ENCODE measurements around the gene ZSWIM8.

ZSWIM8 gene

DNA sequence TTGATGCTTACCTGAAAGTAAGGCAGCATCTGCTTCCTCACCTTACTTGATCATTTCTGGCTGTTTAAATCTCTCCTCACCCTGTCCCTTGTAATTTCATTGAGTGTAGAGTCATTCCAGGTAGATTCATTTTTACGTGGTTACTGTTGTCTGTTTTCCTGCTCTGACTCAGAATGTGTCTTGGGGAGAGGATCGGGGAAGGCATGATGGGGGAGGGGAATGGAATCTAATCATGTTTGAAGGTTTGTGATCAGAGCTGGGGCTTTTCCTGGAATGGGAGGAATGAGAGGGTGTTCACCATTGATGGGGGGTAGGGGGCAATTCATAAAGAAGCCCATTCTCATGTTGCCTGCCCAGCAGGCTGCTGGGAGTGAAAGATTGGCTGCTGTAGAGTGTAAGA is 22.5 kb upstream of the ZSWIM8 start:
- Histone ChIP-seq H3K4me1 (ENCODE audit: control extremely low read depth in 1 of 4, control insufficient read depth in 4 of 4, insufficient read depth in 4 of 4, low read length in 3 of 4) (no peaks in the 10 kb centered on the region), H3K4me3 (ENCODE audit: control insufficient read depth in 1 of 7, extremely low read depth in 1 of 7, insufficient read depth in 4 of 7, low read depth in 2 of 7, low read length in 6 of 7) (no peak overlapping the region), H3K9me3 (ENCODE audit: control extremely low read depth in 1 of 5, control insufficient read depth in 4 of 5, insufficient read depth in 2 of 5, low read depth in 1 of 5, low read length in 4 of 5) (no peaks in the 10 kb centered on the region), H3K27me3 (replicated peaks in 2 of 5; ENCODE audit: control insufficient read depth in 4 of 5, insufficient read depth in 5 of 5, low read length in 4 of 5) (no peaks in the 10 kb centered on the region), H3K36me3 (ENCODE audit: control insufficient read depth in 4 of 4, insufficient read depth in 4 of 4, low read length in 3 of 4) (peaks cover 32 to 85% (median 75%) of the 10 kb centered on the region in 4 experiments), H3K27ac (ENCODE audit: insufficient read depth in 1 of 2, low read depth in 1 of 2, low read length in 2 of 2, poor library complexity in 1 of 2, severe bottlenecking in 2 of 2) (no peak overlapping the region)
- CTCF ChIA-PET, result interaction anchor here (0.7 to 1.2 kb wide), 2 partner anchors 100 to 109 kb away, joined by 3 to 5 read pairs; no protein-coding TSS in a partner anchor
- DNase-seq, result no peak
- POLR2A ChIA-PET, result no interaction called here
- 100% methylated on average over 1 of the region's 2 CpGs for WGBS (ENCODE audit: insufficient coverage)

DNA sequence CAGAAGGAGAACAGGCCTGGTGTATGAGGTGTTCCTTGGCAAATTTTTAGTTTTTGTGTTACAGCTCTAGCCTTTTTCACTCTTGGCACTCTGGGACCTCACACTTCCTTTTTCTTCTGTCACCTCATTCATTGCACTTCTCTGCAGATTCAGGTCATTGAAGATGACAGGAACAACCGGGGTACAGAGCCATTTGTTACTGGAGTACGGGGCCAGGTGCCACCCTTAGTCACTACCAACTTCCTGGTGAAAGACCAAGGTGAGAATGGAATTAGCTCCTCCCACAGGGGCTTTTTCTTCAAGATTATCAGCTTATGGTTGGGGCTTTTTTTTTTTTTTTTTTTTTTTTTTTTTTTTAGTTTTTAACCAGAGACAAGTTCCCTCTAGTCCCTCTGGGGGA is 22.1 kb upstream of the ZSWIM8 start:
- CTCF ChIA-PET, result interaction anchor here (0.7 to 1.2 kb wide), 2 partner anchors 99 to 109 kb away, joined by 3 to 5 read pairs; no protein-coding TSS in a partner anchor
- DNase-seq, result peak in 1 of 3 donors; percentile 19
- Histone ChIP-seq H3K4me1 (ENCODE audit: control extremely low read depth in 1 of 4, control insufficient read depth in 4 of 4, insufficient read depth in 4 of 4, low read length in 3 of 4) (no peaks in the 10 kb centered on the region), H3K27me3 (replicated peaks in 2 of 5; ENCODE audit: control insufficient read depth in 4 of 5, insufficient read depth in 5 of 5, low read length in 4 of 5) (no peaks in the 10 kb centered on the region), H3K27ac (ENCODE audit: insufficient read depth in 1 of 2, low read depth in 1 of 2, low read length in 2 of 2, poor library complexity in 1 of 2, severe bottlenecking in 2 of 2) (no peak overlapping the region), H3K4me3 (ENCODE audit: control insufficient read depth in 1 of 7, extremely low read depth in 1 of 7, insufficient read depth in 4 of 7, low read depth in 2 of 7, low read length in 6 of 7) (no peak overlapping the region), H3K36me3 (ENCODE audit: control insufficient read depth in 4 of 4, insufficient read depth in 4 of 4, low read length in 3 of 4) (peaks cover 34 to 89% (median 77%) of the 10 kb centered on the region in 4 experiments), H3K9me3 (ENCODE audit: control extremely low read depth in 1 of 5, control insufficient read depth in 4 of 5, insufficient read depth in 2 of 5, low read depth in 1 of 5, low read length in 4 of 5) (no peaks in the 10 kb centered on the region)
- 100% methylated on average over 2 of the region's 2 CpGs for WGBS (ENCODE audit: insufficient coverage)
- POLR2A ChIA-PET, result no interaction called here

DNA sequence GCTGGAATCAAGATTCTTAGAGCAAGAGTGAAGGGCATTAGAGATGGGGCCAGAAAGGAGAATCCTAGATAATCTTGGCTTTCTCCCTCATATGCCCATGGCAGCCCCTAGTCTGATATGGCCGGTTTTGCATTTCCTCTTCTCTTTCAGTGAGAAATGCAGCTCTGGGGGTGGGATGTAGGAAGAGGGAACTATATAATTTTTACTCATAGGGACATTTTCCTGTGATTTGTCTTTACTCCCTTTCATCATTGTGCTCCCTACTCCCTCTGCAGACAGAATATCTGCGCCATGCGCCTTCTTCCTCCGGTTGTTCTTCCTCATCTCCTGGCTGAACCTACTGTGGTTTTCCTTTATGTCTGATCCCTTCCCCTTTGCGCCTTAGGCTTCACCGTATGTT is 20.3 kb upstream of the ZSWIM8 start:
- ChIA-PET CTCF (interaction anchor here (1.2 kb wide), 1 partner anchor 18 kb away, joined by 3 read pairs; no protein-coding TSS in a partner anchor), POLR2A (no interaction called here)
- Histone ChIP-seq H3K9me3 (ENCODE audit: control extremely low read depth in 1 of 5, control insufficient read depth in 4 of 5, insufficient read depth in 2 of 5, low read depth in 1 of 5, low read length in 4 of 5) (no peaks in the 10 kb centered on the region), H3K27ac (ENCODE audit: insufficient read depth in 1 of 2, low read depth in 1 of 2, low read length in 2 of 2, poor library complexity in 1 of 2, severe bottlenecking in 2 of 2) (no peak overlapping the region), H3K4me1 (ENCODE audit: control extremely low read depth in 1 of 4, control insufficient read depth in 4 of 4, insufficient read depth in 4 of 4, low read length in 3 of 4) (no peaks in the 10 kb centered on the region), H3K4me3 (ENCODE audit: control insufficient read depth in 1 of 7, extremely low read depth in 1 of 7, insufficient read depth in 4 of 7, low read depth in 2 of 7, low read length in 6 of 7) (no peak overlapping the region), H3K36me3 (ENCODE audit: control insufficient read depth in 4 of 4, insufficient read depth in 4 of 4, low read length in 3 of 4) (peaks cover 44 to 92% (median 79%) of the 10 kb centered on the region in 4 experiments), H3K27me3 (replicated peaks in 2 of 5; ENCODE audit: control insufficient read depth in 4 of 5, insufficient read depth in 5 of 5, low read length in 4 of 5) (no peaks in the 10 kb centered on the region)
- DNase-seq, result no peak
- WGBS (ENCODE audit: insufficient coverage), result 94% methylated on average over 5 of the region's 6 CpGs

DNA sequence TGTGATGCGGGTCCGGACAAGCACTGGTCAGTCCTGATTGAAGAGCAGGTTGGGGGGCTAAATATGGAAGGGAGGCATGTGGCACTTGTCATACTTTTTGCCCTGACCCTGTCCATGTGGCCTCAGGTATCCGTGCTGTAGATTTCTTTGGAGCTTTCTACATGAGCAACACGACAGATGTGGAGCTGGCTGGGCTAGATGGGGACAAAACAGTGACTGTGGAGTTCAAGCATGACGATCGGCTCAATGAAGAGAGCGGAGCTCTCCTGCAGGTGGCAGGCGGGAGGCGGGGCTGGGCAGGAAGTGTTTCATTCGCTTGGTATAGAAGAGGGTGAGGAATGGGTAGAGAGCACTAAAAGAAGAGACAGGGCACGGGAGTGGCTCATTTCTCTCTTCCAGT is 16.5 kb upstream of the ZSWIM8 start:
- peaks cover 38 to 76% (median 57%) of the 10 kb centered on the region in 4 experiments for H3K36me3 ChIP-seq (ENCODE audit: control insufficient read depth in 4 of 4, insufficient read depth in 4 of 4, low read length in 3 of 4)
- no peaks in the 10 kb centered on the region for H3K9me3 ChIP-seq (ENCODE audit: control extremely low read depth in 1 of 5, control insufficient read depth in 4 of 5, insufficient read depth in 2 of 5, low read depth in 1 of 5, low read length in 4 of 5)
- peaks cover 7 to 21% (median 16%) of the 10 kb centered on the region in 4 experiments for H3K4me1 ChIP-seq (ENCODE audit: control extremely low read depth in 1 of 4, control insufficient read depth in 4 of 4, insufficient read depth in 4 of 4, low read length in 3 of 4)
- H3K27me3 ChIP-seq (replicated peaks in 2 of 5; ENCODE audit: control insufficient read depth in 4 of 5, insufficient read depth in 5 of 5, low read length in 4 of 5), result no peaks in the 10 kb centered on the region
- POLR2A ChIA-PET, result no interaction called here
- DNase-seq, result peak in 1 of 3 donors; percentile 16
- no peak overlapping the region for H3K4me3 ChIP-seq (ENCODE audit: control insufficient read depth in 1 of 7, extremely low read depth in 1 of 7, insufficient read depth in 4 of 7, low read depth in 2 of 7, low read length in 6 of 7)
- WGBS (ENCODE audit: insufficient coverage), result 95% methylated on average over 10 of the region's 11 CpGs
- no peak overlapping the region for H3K27ac ChIP-seq (ENCODE audit: insufficient read depth in 1 of 2, low read depth in 1 of 2, low read length in 2 of 2, poor library complexity in 1 of 2, severe bottlenecking in 2 of 2)
- CTCF ChIA-PET, result interaction anchor here (1.4 to 1.7 kb wide), 3 partner anchors 10 to 22 kb away, joined by 3 to 6 read pairs (median 3); no protein-coding TSS in a partner anchor

DNA sequence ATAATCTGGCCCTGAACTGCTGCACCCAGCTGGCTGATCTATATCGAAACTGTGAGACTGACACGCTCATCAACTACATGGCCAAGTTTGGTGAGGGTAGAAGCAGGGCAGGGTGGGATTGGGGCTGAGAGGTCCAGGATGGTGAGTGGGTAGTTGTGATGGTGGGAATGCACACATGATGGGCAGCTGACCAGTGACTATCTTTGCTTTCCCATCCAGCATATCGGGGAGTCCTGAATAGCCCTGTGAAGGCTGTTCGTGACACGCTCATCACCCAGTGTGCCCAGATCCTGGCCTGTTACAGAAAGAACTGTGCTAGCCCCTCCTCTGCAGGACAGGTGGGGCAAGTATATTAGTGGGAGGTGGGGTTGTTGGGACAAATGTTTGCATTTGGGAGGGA is 16.0 kb upstream of the ZSWIM8 start:
- H3K4me1 ChIP-seq (ENCODE audit: control extremely low read depth in 1 of 4, control insufficient read depth in 4 of 4, insufficient read depth in 4 of 4, low read length in 3 of 4), result peaks cover 10 to 26% (median 21%) of the 10 kb centered on the region in 4 experiments
- H3K27ac ChIP-seq (ENCODE audit: insufficient read depth in 1 of 2, low read depth in 1 of 2, low read length in 2 of 2, poor library complexity in 1 of 2, severe bottlenecking in 2 of 2), result no peak overlapping the region
- POLR2A ChIA-PET, result no interaction called here
- WGBS (ENCODE audit: insufficient coverage), result 100% methylated on average over 4 of the region's 5 CpGs
- no peak for DNase-seq
- H3K36me3 ChIP-seq (ENCODE audit: control insufficient read depth in 4 of 4, insufficient read depth in 4 of 4, low read length in 3 of 4), result peaks cover 37 to 73% (median 55%) of the 10 kb centered on the region in 4 experiments
- CTCF ChIA-PET, result interaction anchor here (1.4 to 5.2 kb wide), 4 partner anchors 9 to 23 kb away, joined by 3 to 39 read pairs (median 4); partner anchors contain the start of gene CHCHD1
- no peak overlapping the region for H3K4me3 ChIP-seq (ENCODE audit: control insufficient read depth in 1 of 7, extremely low read depth in 1 of 7, insufficient read depth in 4 of 7, low read depth in 2 of 7, low read length in 6 of 7)
- H3K9me3 ChIP-seq (ENCODE audit: control extremely low read depth in 1 of 5, control insufficient read depth in 4 of 5, insufficient read depth in 2 of 5, low read depth in 1 of 5, low read length in 4 of 5), result no peaks in the 10 kb centered on the region
- no peaks in the 10 kb centered on the region for H3K27me3 ChIP-seq (replicated peaks in 2 of 5; ENCODE audit: control insufficient read depth in 4 of 5, insufficient read depth in 5 of 5, low read length in 4 of 5)

DNA sequence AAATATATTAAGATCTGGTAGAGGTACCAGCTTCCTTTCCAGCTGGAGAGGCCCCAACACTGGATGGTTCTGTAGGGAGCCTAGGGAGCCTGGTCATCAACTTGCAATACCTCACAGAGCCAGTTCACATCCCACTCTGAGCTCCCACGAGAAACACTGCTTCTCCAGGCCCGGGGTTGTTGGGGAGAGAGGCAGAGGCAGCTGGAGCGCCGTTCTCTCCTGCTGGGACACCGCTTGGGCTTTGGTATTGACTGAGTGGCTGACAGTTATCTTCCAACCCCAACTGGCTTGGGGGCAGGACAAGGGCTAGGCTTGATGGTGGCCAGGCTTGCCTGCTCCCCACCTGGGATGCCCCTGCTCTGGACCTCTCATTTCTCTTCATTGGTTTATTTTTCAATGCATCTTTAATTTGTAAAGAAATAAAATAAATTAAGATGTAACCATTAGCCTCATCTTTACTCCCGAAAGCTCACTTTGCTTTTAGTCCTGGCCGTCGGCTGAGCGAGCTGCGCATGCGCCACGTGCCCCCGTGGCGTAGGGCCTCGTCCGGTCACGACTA is 13.6 kb upstream of the ZSWIM8 start:
- peak; percentile 70 to 80 (median 79) for DNase-seq
- POLR2A ChIA-PET, result interaction anchor here (0.6 to 3.4 kb wide), 4 partner anchors 10 to 63 kb away, joined by 3 to 18 read pairs (median 8); partner anchors contain the start of genes CHCHD1 and ZSWIM8
- CTCF ChIA-PET, result interaction anchor here (0.6 to 5.2 kb wide), 8 partner anchors 10 to 1508 kb away, joined by 3 to 39 read pairs (median 4); partner anchors contain the start of gene CHCHD1
- H3K36me3 ChIP-seq (ENCODE audit: control insufficient read depth in 4 of 4, insufficient read depth in 4 of 4, low read length in 3 of 4), result peaks cover 22 to 62% (median 46%) of the 10 kb centered on the region in 4 experiments
- H3K27ac ChIP-seq (ENCODE audit: insufficient read depth in 1 of 2, low read depth in 1 of 2, low read length in 2 of 2, poor library complexity in 1 of 2, severe bottlenecking in 2 of 2), result peak overlapping the region; percentile 58 to 90
- 38% methylated on average over 7 of the region's 17 CpGs for WGBS (ENCODE audit: insufficient coverage)
- H3K4me3 ChIP-seq (ENCODE audit: control insufficient read depth in 1 of 7, extremely low read depth in 1 of 7, insufficient read depth in 4 of 7, low read depth in 2 of 7, low read length in 6 of 7), result peak overlapping the region; percentile 77 to 98 (median 93)
- peaks cover 10 to 40% (median 31%) of the 10 kb centered on the region in 4 experiments for H3K4me1 ChIP-seq (ENCODE audit: control extremely low read depth in 1 of 4, control insufficient read depth in 4 of 4, insufficient read depth in 4 of 4, low read length in 3 of 4)
- H3K27me3 ChIP-seq (replicated peaks in 2 of 5; ENCODE audit: control insufficient read depth in 4 of 5, insufficient read depth in 5 of 5, low read length in 4 of 5), result no peaks in the 10 kb centered on the region
- H3K9me3 ChIP-seq (ENCODE audit: control extremely low read depth in 1 of 5, control insufficient read depth in 4 of 5, insufficient read depth in 2 of 5, low read depth in 1 of 5, low read length in 4 of 5), result no peaks in the 10 kb centered on the region
